Mucosa of descending colon (tissue), 3 donors: ENCODE data around the gene MIXL1. TPM values are rescaled to one million over a fixed set of nuclear protein-coding genes. Genes with fewer than 3 reads are reported as not detected.
"Not testable (repeated sequence)": the region's sequence is repeated elsewhere in the genome, so short reads cannot be mapped to it uniquely, and the experiment has no call there.

ENCODE experiments used
- ATAC-seq: fragments of 200-7000 bp; cut with Tn5 transposase; one replicate; pipeline ENCODE4 v1.9.1; 2020; ENCODE audit warnings: mild to moderate bottlenecking, moderate library complexity
- DNase-seq, 3 donors: peaks; one replicate each; pipeline ENCODE4 v3.0.0-alpha.2; 2020
- H3K36me3 ChIP-seq: fragments of 200-600 bp; one replicate; pipeline ENCODE4 v1.8.0; 2021; ENCODE audit warnings: low read depth, mild to moderate bottlenecking
- H3K4me1 ChIP-seq: fragments of 200-600 bp; one replicate; pipeline ENCODE4 v1.8.0; 2021; ENCODE audit warnings: low read depth, mild to moderate bottlenecking
- H3K4me3 ChIP-seq: fragments of 200-600 bp; one replicate; pipeline ENCODE4 v1.8.0; 2021; ENCODE audit warnings: mild to moderate bottlenecking
- H3K9me3 ChIP-seq: fragments of 200-600 bp; one replicate; pipeline ENCODE4 v1.8.0; 2021; ENCODE audit warnings: mild to moderate bottlenecking
- CTCF ChIP-seq: fragments of 200-600 bp; IDR thresholded peaks from one replicate; pipeline ENCODE4 v1.8.0; 2022; ENCODE audit warnings: antibody characterized with exemption, mild to moderate bottlenecking
- intact Hi-C, 2 donors: fragments of 100-400 bp; cut with DNase I in 1 of 2; cut with micrococcal nuclease in 1 of 2; formaldehyde crosslinking; loops; one replicate each; pipeline versions ENCODE4 v1.11.0 to v1.11.1; 2022; cut with DNase I, micrococcal nuclease
- total RNA-seq, 3 donors: library from RNA; stranded (reverse); fragmentation: NEBNext Ultra II Directional in 2 of 3; extraction: Animal tissue kit (Norgen Biotek cat#: 25700) in 2 of 3; gene quantifications; one replicate each; pipeline versions ENCODE4 v1.2.1 to v1.2.4, GENCODE V29; 2021 to 2023
- donor health status: DM: no; HTN: no; CAD: no; lungs with moderate emphysema.
- donor health status: DM: no; HTN: no; CAD: no.
- donor health status: DM: no; HTN: yes; CAD: no.

The MIXL1 gene
- total RNA-seq, 3 donors from 2014 or later = 0.16 to 0.38 (median 0.29) TPM

- Histone ChIP-seq H3K4me3 (no peak overlapping the region), H3K4me1 (no peaks in the 10 kb centered on the region), H3K36me3 (no peaks in the 10 kb centered on the region), H3K9me3 (no peaks in the 10 kb centered on the region)
- ATAC-seq (no peak), DNase-seq (no peak)
- intact Hi-C loops = no loop called here
- no peak for TF ChIP-seq CTCF
Measured at GRCh38 chr1:226201029-226201593, 22.4 kb upstream of the MIXL1 start.

GRCh38 chr1:226202246-226202645 is 21.2 kb upstream of the MIXL1 start:
- no peak overlapping the region for H3K4me3 ChIP-seq
- ATAC-seq = no peak
- no peaks in the 10 kb centered on the region for H3K36me3 ChIP-seq
- intact Hi-C loops = no loop called here
- no peaks in the 10 kb centered on the region for H3K4me1 ChIP-seq
- DNase-seq = no peak
- H3K9me3 ChIP-seq = no peaks in the 10 kb centered on the region
- no peak for TF ChIP-seq CTCF

GRCh38 chr1:226202666-226203065 is 20.8 kb upstream of the MIXL1 start:
- ATAC-seq, H3K4me3 ChIP-seq, intact Hi-C loops, H3K36me3 ChIP-seq, H3K4me1 ChIP-seq, DNase-seq, H3K9me3 ChIP-seq: not testable (repeated sequence)

GRCh38 chr1:226203240-226203639 is 20.2 kb upstream of the MIXL1 start:
- intact Hi-C loops = no loop called here
- no peak overlapping the region for H3K4me3 ChIP-seq
- TF ChIP-seq CTCF = no peak
- H3K9me3 ChIP-seq = no peaks in the 10 kb centered on the region
- no peak for DNase-seq
- no peaks in the 10 kb centered on the region for H3K36me3 ChIP-seq
- H3K4me1 ChIP-seq = no peaks in the 10 kb centered on the region
- no peak for ATAC-seq

- intact Hi-C loops = no loop called here
- TF ChIP-seq CTCF = no peak
- DNase-seq = no peak
Measured at GRCh38 chr1:226203655-226204054, 19.8 kb upstream of the MIXL1 start.

GRCh38 chr1:226204198-226204597 is 19.3 kb upstream of the MIXL1 start:
- DNase-seq (no peak), ATAC-seq (no peak)
- Histone ChIP-seq H3K9me3 (no peaks in the 10 kb centered on the region), H3K4me1 (no peaks in the 10 kb centered on the region), H3K4me3 (no peak overlapping the region), H3K36me3 (no peaks in the 10 kb centered on the region)
- intact Hi-C loops = no loop called here
- TF ChIP-seq CTCF = no peak

More at GRCh38 chr1:226203655-226204054, 19.8 kb upstream of the MIXL1 start:
- no peaks in the 10 kb centered on the region for H3K9me3 ChIP-seq
- H3K36me3 ChIP-seq = no peaks in the 10 kb centered on the region
- no peaks in the 10 kb centered on the region for H3K4me1 ChIP-seq
- no peak overlapping the region for H3K4me3 ChIP-seq
- no peak for ATAC-seq
